K562 (cell line): ENCODE data around the gene STX18. TPM values are rescaled to one million over a fixed set of nuclear protein-coding genes. Genes with fewer than 3 reads are reported as not detected.

Source experiments
- ARHGAP35 ChIP-seq: fragments of 450-650 bp; IDR thresholded peaks from 2 replicates; pipeline ENCODE4 v1.6.1; 2018; ENCODE audit not compliant: partially characterized antibody
- ARID1B ChIP-seq: fragments of 450-650 bp; IDR thresholded peaks from 2 replicates; pipeline ENCODE4 v1.6.1; 2016; ENCODE audit warnings: antibody characterized with exemption, mild to moderate bottlenecking, inconsistent platforms
- ARID2 ChIP-seq: fragments of 450-650 bp; IDR thresholded peaks from 2 replicates; pipeline ENCODE4 v1.6.1; 2017; ENCODE audit warnings: antibody characterized with exemption, mild to moderate bottlenecking
- BCLAF1 ChIP-seq, 2 experiments: fragments of 450-650 bp in 1 of 2; IDR thresholded peaks; 2 replicates each; pipeline ENCODE4 v1.6.1; 2011 to 2017; ENCODE audit warnings: low read depth in 2 of 2, antibody characterized with exemption in 1 of 2, borderline replicate concordance in 1 of 2, low read length in 1 of 2, mild to moderate bottlenecking in 1 of 2, mixed read lengths in 1 of 2; ENCODE audit not compliant: control insufficient read depth in 1 of 2
- CBX2 ChIP-seq: fragments of 200-600 bp; sonication (generic); IDR thresholded peaks from one replicate; pipeline ENCODE4 v1.6.1; 2012; ENCODE audit warnings: mild to moderate bottlenecking, low read length, inconsistent platforms; ENCODE audit not compliant: insufficient read depth, poor library complexity, severe bottlenecking
- DDX20 ChIP-seq: fragments of 450-650 bp; IDR thresholded peaks from 2 replicates; pipeline ENCODE4 v1.6.1; 2016; ENCODE audit warnings: missing genetic modification characterization, low read depth, mild to moderate bottlenecking, missing compliant biosample characterization, moderate library complexity
- EZH2 ChIP-seq: IDR thresholded peaks from 2 replicates; pipeline ENCODE4 v1.6.1; 2012; ENCODE audit warnings: low read depth, mild to moderate bottlenecking, inconsistent platforms, low read length, borderline replicate concordance
- FOXK1 ChIP-seq: sonication (generic); formaldehyde crosslinking; IDR thresholded peaks from 2 replicates; pipeline ENCODE4 v1.8.0; 2022; ENCODE audit warnings: missing genetic modification reagents, mild to moderate bottlenecking, borderline replicate concordance
- FOXP4 ChIP-seq: sonication (generic); formaldehyde crosslinking; IDR thresholded peaks from 2 replicates; pipeline ENCODE4 v1.8.0; 2022; ENCODE audit warnings: mild to moderate bottlenecking, missing genetic modification reagents, borderline replicate concordance
- MTF1 ChIP-seq: fragments of 250-450 bp; sonication (Bioruptor Pico); IDR thresholded peaks from 2 replicates; pipeline ENCODE4 v1.9.0; 2021; ENCODE audit warnings: moderate library complexity, mild to moderate bottlenecking, inconsistent platforms, borderline replicate concordance
- NFE2 ChIP-seq: IDR thresholded peaks from 2 replicates; pipeline ENCODE4 v1.6.1; 2014; ENCODE audit warnings: antibody characterized with exemption, low read depth
- NFIC ChIP-seq: fragments of 450-650 bp; IDR thresholded peaks from 2 replicates; pipeline ENCODE4 v1.6.1; 2017; ENCODE audit warnings: mild to moderate bottlenecking, inconsistent platforms
- TRIM28 ChIP-seq: fragments of 450-650 bp; IDR thresholded peaks from 2 replicates; pipeline ENCODE4 v1.6.1; 2017
- ZNF584 ChIP-seq: fragments of 200-800 bp; sonication (Bioruptor generic); IDR thresholded peaks from 2 replicates; pipeline ENCODE4 v1.6.1; 2016; ENCODE audit warnings: low read depth, mild to moderate bottlenecking, missing genetic modification characterization, missing compliant biosample characterization
- ZNF639 ChIP-seq, 2 experiments: fragments of 200-800 bp in 1 of 2; sonication (Bioruptor generic) in 1 of 2; sonication (generic) in 1 of 2; formaldehyde crosslinking in 1 of 2; IDR thresholded peaks in 1 of 2; conservative IDR thresholded peaks in 1 of 2; 2 replicates each; pipeline versions ENCODE4 v1.5.0 to v1.6.1; 2016 to 2020; ENCODE audit warnings: missing compliant biosample characterization in 1 of 2, missing genetic modification characterization in 1 of 2, missing genetic modification reagents in 1 of 2
- ZNF77 ChIP-seq: fragments of 250-450 bp; sonication (Bioruptor Pico); IDR thresholded peaks from 2 replicates; pipeline ENCODE4 v1.5.0; 2020
- polyA plus RNA-seq, 8 experiments: library from polyadenylated mRNA; depleted of rRNA in 4 of 8; stranded (reverse) in 5 of 8; unstranded in 3 of 8; fragments of >200 nt; fragmentation: Nextera tagmentation in 2 of 8; fragmentation: Illumina TruSeq in 1 of 8; extraction: Ambion mirVana in 2 of 8; extraction: Trizol in 1 of 8; gene quantifications; 2 replicates each; pipeline versions ENCODE4 v1.2.1 to v1.2.3, GENCODE V29; 2011 to 2014; ENCODE audit warnings: inconsistent platforms in 1 of 8, missing spikeins in 1 of 8
- total RNA-seq, 7 experiments: library from RNA; depleted of rRNA in 6 of 7; stranded (reverse); fragments of >200 nt in 6 of 7; fragmentation: Illumina TruSeq in 2 of 7; extraction: Trizol in 2 of 7; gene quantifications; 2 replicates each; pipeline versions ENCODE4 v1.2.1 to v1.2.3, GENCODE V29; 2011 to 2021; ENCODE audit warnings: low replicate concordance in 1 of 7

Gene STX18
- total and polyA plus RNA-seq, 9 of the 15 experiments (the other 6 are each of a cell fraction or from before 2014, with no cell fraction given), result 6.2 to 41.7 (median 22.7) TPM

GRCh38 chr4:4532371-4533154 lies 9.3 kb downstream of the STX18 start (continued):
- TF ChIP-seq FOXP4 (CRISPR knock-in tag), result no peak
- peak; percentile 95 for TF ChIP-seq ARID1B
- no peak for TF ChIP-seq DDX20
- TF ChIP-seq ARHGAP35, result no peak
- peak; percentile 39; the same call in 1 of the 2 replicates for TF ChIP-seq NFIC
- no peak for TF ChIP-seq CBX2
- no peak for TF ChIP-seq ZNF77 (CRISPR knock-in tag)
- TF ChIP-seq MTF1 (CRISPR knock-in tag), result no peak
- TF ChIP-seq TRIM28, result no peak
- no peak for TF ChIP-seq ARID2
- no peak for TF ChIP-seq ZNF584 (CRISPR knock-in tag)
- no peak for TF ChIP-seq BCLAF1 (IDR thresholded peaks at IDR 0.05; ENCODE audit: borderline replicate concordance in 1 of 2, control insufficient read depth in 1 of 2, low read depth in 2 of 2, low read length in 1 of 2)
- TF ChIP-seq NFE2, result peak; percentile 79
- no peak for TF ChIP-seq FOXK1 (CRISPR knock-in tag)
- no peak for TF ChIP-seq ZNF639 (CRISPR knock-in tag; conservative IDR thresholded peaks at IDR 0.05 in 1 of 2, IDR thresholded peaks at IDR 0.05 in 1 of 2)
- no peak for TF ChIP-seq EZH2
